ENCODE results near the gene SEMG2.

DNA sequence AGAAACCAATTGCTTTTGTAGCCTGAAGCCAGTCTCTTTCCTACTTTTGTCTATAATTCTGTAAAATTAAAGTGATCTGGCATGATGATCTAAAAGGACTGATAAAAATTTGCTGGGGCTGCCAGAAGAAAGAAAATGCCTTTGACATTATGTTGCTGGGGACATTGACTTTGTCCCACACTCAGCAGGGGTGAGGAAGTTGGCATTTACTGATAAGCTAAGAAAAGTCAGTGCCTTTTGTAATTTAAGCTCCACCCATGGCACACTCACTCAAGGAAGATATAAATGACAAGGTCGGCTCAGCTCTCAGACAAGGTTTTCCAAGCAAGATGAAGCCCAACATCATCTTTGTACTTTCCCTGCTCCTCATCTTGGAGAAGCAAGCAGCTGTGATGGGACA is 14.4 kb upstream of the SEMG2 start, which contains the start of gene SEMG1:
- TF ChIP-seq POLR2A (IDR thresholded peaks at IDR 0.05) = no peak
- TF ChIP-seq, protein P1, sequence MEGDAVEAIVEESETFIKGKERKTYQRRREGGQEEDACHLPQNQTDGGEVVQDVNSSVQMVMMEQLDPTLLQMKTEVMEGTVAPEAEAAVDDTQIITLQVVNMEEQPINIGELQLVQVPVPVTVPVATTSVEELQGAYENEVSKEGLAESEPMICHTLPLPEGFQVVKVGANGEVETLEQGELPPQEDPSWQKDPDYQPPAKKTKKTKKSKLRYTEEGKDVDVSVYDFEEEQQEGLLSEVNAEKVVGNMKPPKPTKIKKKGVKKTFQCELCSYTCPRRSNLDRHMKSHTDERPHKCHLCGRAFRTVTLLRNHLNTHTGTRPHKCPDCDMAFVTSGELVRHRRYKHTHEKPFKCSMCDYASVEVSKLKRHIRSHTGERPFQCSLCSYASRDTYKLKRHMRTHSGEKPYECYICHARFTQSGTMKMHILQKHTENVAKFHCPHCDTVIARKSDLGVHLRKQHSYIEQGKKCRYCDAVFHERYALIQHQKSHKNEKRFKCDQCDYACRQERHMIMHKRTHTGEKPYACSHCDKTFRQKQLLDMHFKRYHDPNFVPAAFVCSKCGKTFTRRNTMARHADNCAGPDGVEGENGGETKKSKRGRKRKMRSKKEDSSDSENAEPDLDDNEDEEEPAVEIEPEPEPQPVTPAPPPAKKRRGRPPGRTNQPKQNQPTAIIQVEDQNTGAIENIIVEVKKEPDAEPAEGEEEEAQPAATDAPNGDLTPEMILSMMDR (IDR thresholded peaks at IDR 0.05) = no peak
